GM12878 (cell line): ENCODE measurements around the gene LHFPL5. TPM values are rescaled to one million over a fixed set of nuclear protein-coding genes. Genes with fewer than 3 reads are reported as not detected.

ENCODE experiments used
- ATAC-seq: fragments of 200-7000 bp; cut with Tn5 transposase; 3 replicates; pipeline ENCODE4 v1.9.1; 2020; ENCODE audit warnings: mild to moderate bottlenecking, moderate library complexity
- BruUV-seq: library from RNA; stranded (reverse); fragments of 400-500 nt; replicated peaks from 2 replicates; lab custom pipeline; 2021; lab: Mats Ljungman, UMichigan
- CTCF ChIA-PET: fragments of 300-600 bp; sonication (Branson Sonifier 250); formaldehyde crosslinking; extraction: SDS; loops from one replicate; lab custom pipeline; 2021; ENCODE audit warnings: inconsistent platforms; lab: Yijun Ruan, JAX
- POLR2A ChIA-PET: fragments of 350-600 bp; formaldehyde crosslinking; extraction: SDS; loops from one replicate; lab custom pipeline; 2021; ENCODE audit warnings: inconsistent platforms; lab: Charles Lee
- RAD21 ChIA-PET: fragments of 300-600 bp; sonication (Branson Sonifier 250); formaldehyde crosslinking; loops from one replicate; lab custom pipeline; 2023; ENCODE audit warnings: antibody characterized with exemption; ENCODE audit not compliant: unreplicated experiment; lab: Charles Lee
- SMC1A ChIA-PET: fragments of 300-600 bp; sonication (Branson Sonifier 250); formaldehyde crosslinking; loops from one replicate; lab custom pipeline; 2023; ENCODE audit not compliant: unreplicated experiment, uncharacterized antibody; lab: Charles Lee
- DNase-seq: peaks from one replicate; pipeline ENCODE4 v3.0.0-alpha.2; 2011; ENCODE audit warnings: low read depth, low spot score
- FAIRE-seq: peaks from 3 replicates; lab custom pipeline; 2011; peaks lifted over from hg19 to GRCh38; lab: Jason Lieb, UNC
- H2AFZ ChIP-seq: 2 replicates; pipeline ENCODE4 v1.6.0; 2011; ENCODE audit warnings: low read depth, low read length, control low read depth; ENCODE audit not compliant: control insufficient read depth
- H3K27ac ChIP-seq: 2 replicates; pipeline ENCODE4 v1.5.1; 2011; ENCODE audit warnings: control low read depth; ENCODE audit not compliant: control insufficient read depth, insufficient read depth
- H3K27me3 ChIP-seq, 2 experiments: replicated peaks in 1 of 2; 2 replicates each; pipeline versions ENCODE4 v1.6.0 to v1.6.1; 2011; ENCODE audit warnings: low read length in 1 of 2; ENCODE audit not compliant: control insufficient read depth in 2 of 2, insufficient read depth in 2 of 2
- H3K36me3 ChIP-seq, 2 experiments: 2 replicates each; pipeline ENCODE4 v1.5.1; 2011; ENCODE audit warnings: low read length in 1 of 2; ENCODE audit not compliant: control insufficient read depth in 2 of 2, insufficient read depth in 2 of 2
- H3K4me1 ChIP-seq: 2 replicates; pipeline ENCODE4 v1.6.1; 2011; ENCODE audit warnings: mild to moderate bottlenecking, low read length, moderate library complexity, mixed read lengths; ENCODE audit not compliant: control insufficient read depth, insufficient read depth
- H3K4me2 ChIP-seq: 2 replicates; pipeline ENCODE4 v1.6.0; 2011; ENCODE audit warnings: control low read depth; ENCODE audit not compliant: control insufficient read depth, insufficient read depth
- H3K4me3 ChIP-seq: fragments of 200-600 bp; sonication (generic); 2 replicates; pipeline ENCODE4 v1.5.1; 2016
- H3K79me2 ChIP-seq: 2 replicates; pipeline ENCODE4 v1.6.0; 2011; ENCODE audit warnings: low read length; ENCODE audit not compliant: control insufficient read depth, insufficient read depth
- H3K9ac ChIP-seq: 2 replicates; pipeline ENCODE4 v1.8.0; 2011; ENCODE audit warnings: low read length, control low read depth, mixed read lengths; ENCODE audit not compliant: control insufficient read depth, insufficient read depth
- H3K9me3 ChIP-seq: replicated peaks from 3 replicates; pipeline ENCODE4 v1.5.1; 2011; ENCODE audit warnings: mild to moderate bottlenecking, low read length; ENCODE audit not compliant: control insufficient read depth, insufficient read depth
- H4K20me1 ChIP-seq: 2 replicates; pipeline ENCODE4 v1.6.0; 2011; ENCODE audit not compliant: control insufficient read depth, insufficient read depth
- ATF7 ChIP-seq: fragments of 450-650 bp; IDR thresholded peaks from 2 replicates; pipeline ENCODE4 v1.6.1; 2016; ENCODE audit warnings: low read depth, mild to moderate bottlenecking
- CEBPB ChIP-seq, 2 experiments: fragments of 150-350 bp in 1 of 2; IDR thresholded peaks; 2 replicates each; pipeline ENCODE4 v1.6.1; 2012 to 2014; ENCODE audit warnings: low read depth in 2 of 2, low read length in 2 of 2, borderline replicate concordance in 1 of 2, inconsistent platforms in 1 of 2
- EGR1 ChIP-seq, 2 experiments: IDR thresholded peaks; 1 replicate in 1 of 2; 2 replicates in 1 of 2; pipeline ENCODE4 v1.6.1; 2011 to 2012; ENCODE audit warnings: low read depth in 2 of 2, low read length in 2 of 2, borderline replicate concordance in 1 of 2, mild to moderate bottlenecking in 1 of 2, moderate library complexity in 1 of 2
- IRF4 ChIP-seq: IDR thresholded peaks from 2 replicates; pipeline ENCODE4 v1.6.1; 2011; ENCODE audit warnings: low read depth, low read length
- LARP7 ChIP-seq: fragments of 450-650 bp; IDR thresholded peaks from 2 replicates; pipeline ENCODE4 v1.6.1; 2017; ENCODE audit warnings: mild to moderate bottlenecking
- RAD21 ChIP-seq: IDR thresholded peaks from 2 replicates; pipeline ENCODE4 v1.6.1; 2011; ENCODE audit warnings: mild to moderate bottlenecking, low read depth, low read length, moderate library complexity; ENCODE audit not compliant: insufficient read depth
- RB1 ChIP-seq: fragments of 450-650 bp; formaldehyde crosslinking; IDR thresholded peaks from 2 replicates; pipeline ENCODE4 v1.6.1; 2017; ENCODE audit warnings: mild to moderate bottlenecking, borderline replicate concordance
- RELA ChIP-seq: fragments of 450-650 bp; IDR thresholded peaks from 2 replicates; pipeline ENCODE4 v1.8.0; 2014; ENCODE audit warnings: borderline replicate concordance; ENCODE audit not compliant: partially characterized antibody
- RFX5 ChIP-seq: IDR thresholded peaks from 2 replicates; pipeline ENCODE4 v1.6.1; 2011; ENCODE audit warnings: low read depth, low read length, improper control_type of control experiment
- TAF1 ChIP-seq: IDR thresholded peaks from 2 replicates; pipeline ENCODE4 v1.6.1; 2011; ENCODE audit warnings: mild to moderate bottlenecking, low read depth, low read length, borderline replicate concordance
- TARDBP ChIP-seq: IDR thresholded peaks from 2 replicates; pipeline ENCODE4 v1.6.1; 2016; ENCODE audit warnings: borderline replicate concordance
- TBL1XR1 ChIP-seq: IDR thresholded peaks from 2 replicates; pipeline ENCODE4 v1.6.1; 2012; ENCODE audit warnings: low read depth, low read length, improper control_type of control experiment
- ZNF274 ChIP-seq: IDR thresholded peaks from one replicate; pipeline ENCODE4 v1.8.0; 2011; ENCODE audit not compliant: insufficient read length, insufficient read depth
- ZZZ3 ChIP-seq: IDR thresholded peaks from 2 replicates; pipeline ENCODE4 v1.6.1; 2011; ENCODE audit warnings: low read depth; ENCODE audit not compliant: control insufficient read depth, insufficient read length
- WGBS: methylation state at CpG from one replicate; pipeline ENCODE4 v1.1.6; 2016; ENCODE audit warnings: low lambda C conversion rate; ENCODE audit not compliant: insufficient replicate concordance, insufficient coverage; ENCODE audit errors: missing lambda C conversion rate; 5-methylcytosine and 5-hydroxymethylcytosine counted together
- in situ Hi-C: fragments of 300-500 bp; cut with MboI; formaldehyde crosslinking; loops from 9 replicates; pipeline ENCODE4 v1.14.3; 2018; ENCODE audit warnings: mixed read lengths
- intact Hi-C: fragments of 100-400 bp; cut with micrococcal nuclease; formaldehyde crosslinking; loops from one replicate; pipeline ENCODE4 v1.14.2; 2022; ENCODE audit not compliant: unreplicated experiment
- polyA plus RNA-seq, 11 experiments: library from polyadenylated mRNA; depleted of rRNA in 4 of 11; unstranded in 6 of 11; stranded (reverse) in 5 of 11; fragments of >200 nt; fragmentation: Nextera tagmentation in 4 of 11; fragmentation: Illumina TruSeq in 1 of 11; extraction: Ambion mirVana in 4 of 11; extraction: Trizol in 1 of 11; gene quantifications; 1 replicate in 1 of 11; 2 replicates in 10 of 11; pipeline versions ENCODE4 v1.2.1 to v1.2.3, GENCODE V29; 2011 to 2016; ENCODE audit warnings: inconsistent platforms in 2 of 11, missing spikeins in 2 of 11, low read depth in 1 of 11
- total RNA-seq, 4 experiments: library from RNA; depleted of rRNA in 3 of 4; stranded (reverse); fragments of >200 nt in 3 of 4; fragmentation: Illumina TruSeq in 1 of 4; extraction: Trizol in 1 of 4; gene quantifications; 2 replicates each; pipeline versions ENCODE4 v1.2.1 to v1.2.3, GENCODE V29; 2013 to 2021
- TF ChIP-seq, protein P1 (sequence below): fragments of 450-650 bp; IDR thresholded peaks from 2 replicates; pipeline ENCODE4 v1.6.1; 2017; ENCODE audit warnings: antibody characterized with exemption, mild to moderate bottlenecking, moderate library complexity
- TF ChIP-seq, protein P2 (sequence below): fragments of 450-650 bp; formaldehyde crosslinking; IDR thresholded peaks from 2 replicates; pipeline ENCODE4 v1.5.0; 2022; ENCODE audit warnings: mild to moderate bottlenecking, missing genetic modification characterization

The LHFPL5 gene
- total and polyA plus RNA-seq, 10 of the 15 experiments (the other 5 are each of a cell fraction or from before 2014, with no cell fraction given) = 0.11 TPM; not detected in 9

DNA sequence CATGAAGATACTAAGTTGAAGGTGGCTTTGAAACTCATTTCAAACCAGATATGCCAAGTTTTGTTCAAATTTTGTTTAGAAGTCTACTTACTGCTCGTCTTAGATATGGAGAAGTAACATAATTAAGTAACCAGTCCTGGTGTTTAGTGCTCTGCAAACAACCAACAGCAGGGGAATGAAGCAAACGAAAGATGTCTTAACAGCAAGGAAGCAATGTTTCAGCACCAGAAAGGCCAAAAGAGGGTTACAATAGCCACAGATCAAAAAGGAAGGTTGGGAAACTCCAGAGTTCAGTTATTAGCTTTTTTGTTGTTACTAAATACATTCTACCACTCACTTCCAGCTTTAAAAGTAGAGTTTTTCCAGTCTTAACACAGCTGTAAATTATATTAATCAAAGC lies 45.1 kb downstream of the LHFPL5 start:
- no TSS peak for BruUV-seq
- Histone ChIP-seq H3K4me1 (no peaks in the 10 kb centered on the region), H4K20me1 (no peaks in the 10 kb centered on the region), H3K27ac (no peak overlapping the region), H3K4me3 (no peak overlapping the region), H3K9me3 (no peaks in the 10 kb centered on the region; the same call in 1 of the 3 replicates), H3K9ac (no peak overlapping the region), H3K79me2 (no peaks in the 10 kb centered on the region), H3K36me3 (peaks cover 3 to 14% of the 10 kb centered on the region in 2 experiments), H3K27me3 (no peaks in the 10 kb centered on the region), H2AFZ (no peak overlapping the region), H3K4me2 (no peak overlapping the region)
- RAD21 ChIA-PET = no interaction called here
- 74% methylated on average over 2 of the region's 2 CpGs for WGBS
- in situ Hi-C loops (no loop called here), intact Hi-C loops (no loop called here)
- CTCF ChIA-PET = interaction anchor here (0.8 to 1.5 kb wide), 3 partner anchors 17 to 71 kb away, joined by 3 to 4 read pairs (median 4); no protein-coding TSS in a partner anchor
- POLR2A ChIA-PET = no interaction called here
- SMC1A ChIA-PET = no interaction called here
- DNase-seq = no peak
- FAIRE-seq = no peak
- no peak for ATAC-seq
- TF ChIP-seq EGR1 (IDR thresholded peaks at IDR 0.05; ENCODE audit: borderline replicate concordance in 1 of 2, low read depth in 2 of 2, low read length in 2 of 2) (no peak), CEBPB (IDR thresholded peaks at IDR 0.05; ENCODE audit: borderline replicate concordance in 1 of 2, low read depth in 2 of 2, low read length in 2 of 2) (no peak), TAF1 (no peak), TBL1XR1 (no peak), ZZZ3 (no peak), RFX5 (no peak), TARDBP (no peak), ATF7 (no peak), ZNF274 (no peak), RB1 (no peak), IRF4 (no peak), RAD21 (no peak), RELA (no peak), LARP7 (no peak)
- TF ChIP-seq, protein P1, sequence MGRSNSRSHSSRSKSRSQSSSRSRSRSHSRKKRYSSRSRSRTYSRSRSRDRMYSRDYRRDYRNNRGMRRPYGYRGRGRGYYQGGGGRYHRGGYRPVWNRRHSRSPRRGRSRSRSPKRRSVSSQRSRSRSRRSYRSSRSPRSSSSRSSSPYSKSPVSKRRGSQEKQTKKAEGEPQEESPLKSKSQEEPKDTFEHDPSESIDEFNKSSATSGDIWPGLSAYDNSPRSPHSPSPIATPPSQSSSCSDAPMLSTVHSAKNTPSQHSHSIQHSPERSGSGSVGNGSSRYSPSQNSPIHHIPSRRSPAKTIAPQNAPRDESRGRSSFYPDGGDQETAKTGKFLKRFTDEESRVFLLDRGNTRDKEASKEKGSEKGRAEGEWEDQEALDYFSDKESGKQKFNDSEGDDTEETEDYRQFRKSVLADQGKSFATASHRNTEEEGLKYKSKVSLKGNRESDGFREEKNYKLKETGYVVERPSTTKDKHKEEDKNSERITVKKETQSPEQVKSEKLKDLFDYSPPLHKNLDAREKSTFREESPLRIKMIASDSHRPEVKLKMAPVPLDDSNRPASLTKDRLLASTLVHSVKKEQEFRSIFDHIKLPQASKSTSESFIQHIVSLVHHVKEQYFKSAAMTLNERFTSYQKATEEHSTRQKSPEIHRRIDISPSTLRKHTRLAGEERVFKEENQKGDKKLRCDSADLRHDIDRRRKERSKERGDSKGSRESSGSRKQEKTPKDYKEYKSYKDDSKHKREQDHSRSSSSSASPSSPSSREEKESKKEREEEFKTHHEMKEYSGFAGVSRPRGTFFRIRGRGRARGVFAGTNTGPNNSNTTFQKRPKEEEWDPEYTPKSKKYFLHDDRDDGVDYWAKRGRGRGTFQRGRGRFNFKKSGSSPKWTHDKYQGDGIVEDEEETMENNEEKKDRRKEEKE = no peak
- TF ChIP-seq, protein P2, sequence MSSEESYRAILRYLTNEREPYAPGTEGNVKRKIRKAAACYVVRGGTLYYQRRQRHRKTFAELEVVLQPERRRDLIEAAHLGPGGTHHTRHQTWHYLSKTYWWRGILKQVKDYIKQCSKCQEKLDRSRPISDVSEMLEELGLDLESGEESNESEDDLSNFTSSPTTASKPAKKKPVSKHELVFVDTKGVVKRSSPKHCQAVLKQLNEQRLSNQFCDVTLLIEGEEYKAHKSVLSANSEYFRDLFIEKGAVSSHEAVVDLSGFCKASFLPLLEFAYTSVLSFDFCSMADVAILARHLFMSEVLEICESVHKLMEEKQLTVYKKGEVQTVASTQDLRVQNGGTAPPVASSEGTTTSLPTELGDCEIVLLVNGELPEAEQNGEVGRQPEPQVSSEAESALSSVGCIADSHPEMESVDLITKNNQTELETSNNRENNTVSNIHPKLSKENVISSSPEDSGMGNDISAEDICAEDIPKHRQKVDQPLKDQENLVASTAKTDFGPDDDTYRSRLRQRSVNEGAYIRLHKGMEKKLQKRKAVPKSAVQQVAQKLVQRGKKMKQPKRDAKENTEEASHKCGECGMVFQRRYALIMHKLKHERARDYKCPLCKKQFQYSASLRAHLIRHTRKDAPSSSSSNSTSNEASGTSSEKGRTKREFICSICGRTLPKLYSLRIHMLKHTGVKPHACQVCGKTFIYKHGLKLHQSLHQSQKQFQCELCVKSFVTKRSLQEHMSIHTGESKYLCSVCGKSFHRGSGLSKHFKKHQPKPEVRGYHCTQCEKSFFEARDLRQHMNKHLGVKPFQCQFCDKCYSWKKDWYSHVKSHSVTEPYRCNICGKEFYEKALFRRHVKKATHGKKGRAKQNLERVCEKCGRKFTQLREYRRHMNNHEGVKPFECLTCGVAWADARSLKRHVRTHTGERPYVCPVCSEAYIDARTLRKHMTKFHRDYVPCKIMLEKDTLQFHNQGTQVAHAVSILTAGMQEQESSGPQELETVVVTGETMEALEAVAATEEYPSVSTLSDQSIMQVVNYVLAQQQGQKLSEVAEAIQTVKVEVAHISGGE (CRISPR knock-in tag) = no peak
